GM13976 (cell line): Measurements from ENCODE around the gene SHC3.

Source experiments
- DNase-seq: peaks from one replicate; pipeline ENCODE4 v3.0.0; 2012; ENCODE audit warnings: low spot score
- CTCF ChIP-seq: IDR thresholded peaks from 2 replicates; pipeline ENCODE4 v1.5.1; 2012; ENCODE audit warnings: borderline replicate concordance, mild to moderate bottlenecking; ENCODE audit not compliant: insufficient read depth; ENCODE audit errors: extremely low read depth, missing control alignments, control extremely low read depth
- in situ Hi-C: fragments of 300-500 bp; cut with MboI; formaldehyde crosslinking; loops from one replicate; pipeline ENCODE4 v1.12.0; 2022; ENCODE audit warnings: low sequenced_read_pairs, mixed read lengths, inconsistent platforms; ENCODE audit not compliant: unreplicated experiment

The SHC3 gene

GRCh38 chr9:88992556-88992955 lies 186.1 kb downstream of the SHC3 start:
- no peak for TF ChIP-seq CTCF
- in situ Hi-C loops, result no loop called here
- no peak for DNase-seq

- in situ Hi-C loops, result no loop called here
- DNase-seq, result no peak
- TF ChIP-seq CTCF, result no peak
Observed at GRCh38 chr9:88991066-88992034, 187.3 kb downstream of the SHC3 start, which contains the start of gene S1PR3. TSS of gene S1PR3 (plus strand) at chr9:88991468. CDS start at chr9:89001201, 9,733 bp downstream.

GRCh38 chr9:88990729-88991065 lies 187.9 kb downstream of the SHC3 start:
- no peak for DNase-seq
- no peak for TF ChIP-seq CTCF
- in situ Hi-C loops, result no loop called here

GRCh38 chr9:88990041-88990728 lies 188.4 kb downstream of the SHC3 start:
- DNase-seq, result no peak
- no peak for TF ChIP-seq CTCF
- in situ Hi-C loops, result no loop called here

GRCh38 chr9:88988796-88989641 lies 189.6 kb downstream of the SHC3 start:
- DNase-seq, result no peak
- TF ChIP-seq CTCF, result no peak
- in situ Hi-C loops, result no loop called here

- in situ Hi-C loops, result no loop called here
- no peak for TF ChIP-seq CTCF
- no peak for DNase-seq
Observed at GRCh38 chr9:88987661-88988060, 191.0 kb downstream of the SHC3 start.
